Peyer's patch (tissue), 4 donors: ENCODE measurements around the gene PGS1.

ENCODE experiments used
- POLR2A ChIP-seq, 2 donors: fragments of 450-650 bp; IDR thresholded peaks; one replicate each; pipeline ENCODE4 v1.5.1; 2017; ENCODE audit warnings: antibody characterized with exemption in 2 of 2, mild to moderate bottlenecking in 2 of 2, moderate library complexity in 2 of 2
- TF ChIP-seq, protein P1 (sequence below), 6 experiments: fragments of 450-650 bp in 4 of 6; fragments of 200-600 bp in 2 of 6; sonication (generic) in 1 of 6; IDR thresholded peaks; one replicate each; pipeline ENCODE4 v1.5.1; 2017 to 2019; ENCODE audit warnings: antibody characterized with exemption in 6 of 6, mild to moderate bottlenecking in 3 of 6, moderate library complexity in 1 of 6

DNA sequence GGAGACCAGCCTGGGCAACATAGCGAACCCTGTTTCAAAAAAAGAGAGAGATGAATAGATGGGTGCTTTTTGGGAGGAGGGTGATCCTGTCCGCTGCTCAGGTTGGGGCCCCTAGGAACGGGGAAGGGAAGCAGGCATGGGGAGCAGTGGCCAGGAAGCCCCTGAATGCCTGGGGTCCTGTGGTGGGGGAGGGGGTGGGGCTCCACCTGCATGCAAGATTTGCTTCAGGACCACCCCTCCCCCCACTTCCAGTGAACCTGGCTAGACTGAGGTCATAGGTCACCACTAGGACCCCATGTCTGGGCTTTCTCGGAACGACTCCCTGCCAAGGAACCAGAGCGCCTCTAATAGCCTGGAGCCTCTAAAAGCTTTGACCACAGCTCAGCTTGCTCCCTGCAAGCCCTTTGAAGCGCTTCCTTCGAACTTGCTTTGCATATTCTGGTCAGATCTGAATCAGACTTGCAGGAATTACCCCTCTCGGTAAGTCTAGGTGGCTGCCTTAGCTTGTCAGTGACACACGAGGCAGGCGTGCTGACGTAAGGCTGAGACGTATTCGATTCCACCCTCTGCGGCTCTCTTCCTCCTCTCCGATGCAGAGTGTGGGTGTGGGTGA, 22.2 kb upstream of the PGS1 start:
- no peak for TF ChIP-seq POLR2A (IDR thresholded peaks at IDR 0.05)
- TF ChIP-seq, protein P1, sequence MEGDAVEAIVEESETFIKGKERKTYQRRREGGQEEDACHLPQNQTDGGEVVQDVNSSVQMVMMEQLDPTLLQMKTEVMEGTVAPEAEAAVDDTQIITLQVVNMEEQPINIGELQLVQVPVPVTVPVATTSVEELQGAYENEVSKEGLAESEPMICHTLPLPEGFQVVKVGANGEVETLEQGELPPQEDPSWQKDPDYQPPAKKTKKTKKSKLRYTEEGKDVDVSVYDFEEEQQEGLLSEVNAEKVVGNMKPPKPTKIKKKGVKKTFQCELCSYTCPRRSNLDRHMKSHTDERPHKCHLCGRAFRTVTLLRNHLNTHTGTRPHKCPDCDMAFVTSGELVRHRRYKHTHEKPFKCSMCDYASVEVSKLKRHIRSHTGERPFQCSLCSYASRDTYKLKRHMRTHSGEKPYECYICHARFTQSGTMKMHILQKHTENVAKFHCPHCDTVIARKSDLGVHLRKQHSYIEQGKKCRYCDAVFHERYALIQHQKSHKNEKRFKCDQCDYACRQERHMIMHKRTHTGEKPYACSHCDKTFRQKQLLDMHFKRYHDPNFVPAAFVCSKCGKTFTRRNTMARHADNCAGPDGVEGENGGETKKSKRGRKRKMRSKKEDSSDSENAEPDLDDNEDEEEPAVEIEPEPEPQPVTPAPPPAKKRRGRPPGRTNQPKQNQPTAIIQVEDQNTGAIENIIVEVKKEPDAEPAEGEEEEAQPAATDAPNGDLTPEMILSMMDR (IDR thresholded peaks at IDR 0.05), result peak in 1 of 6 experiments; percentile 7
